GM21528 (cell line): ENCODE data around the gene FBXO39.
"Not testable (repeated sequence)": the region's sequence is repeated elsewhere in the genome, so short reads cannot be mapped to it uniquely, and the experiment has no call there.

Experiments used
- ATAC-seq: cut with Tn5 transposase; IDR thresholded peaks from one replicate; pipeline ENCODE4 v1.9.1; 2021; ENCODE audit warnings: mild to moderate bottlenecking, moderate library complexity; ENCODE audit not compliant: unreplicated experiment, low FRiP score

Gene FBXO39

GRCh38 chr17:6787081-6787693 is 11.2 kb downstream of the FBXO39 start:
- no peak for ATAC-seq

- no peak for ATAC-seq
Measured at GRCh38 chr17:6789146-6789545, 13.1 kb downstream of the FBXO39 start.

GRCh38 chr17:6793748-6794493 is 17.9 kb downstream of the FBXO39 start:
- no peak for ATAC-seq

- no peak for ATAC-seq
Measured at GRCh38 chr17:6796017-6796886, 20.2 kb downstream of the FBXO39 start.

- no peak for ATAC-seq
Measured at GRCh38 chr17:6796887-6797490, 21.0 kb downstream of the FBXO39 start.

GRCh38 chr17:6797718-6798351 is 21.8 kb downstream of the FBXO39 start:
- ATAC-seq, result no peak

GRCh38 chr17:6799738-6800137 is 23.7 kb downstream of the FBXO39 start:
- ATAC-seq, result no peak

GRCh38 chr17:6800422-6801027 is 24.5 kb downstream of the FBXO39 start:
- no peak for ATAC-seq

- ATAC-seq, result no peak
Measured at GRCh38 chr17:6811510-6811909, 35.5 kb downstream of the FBXO39 start.

GRCh38 chr17:6812295-6812694 is 36.3 kb downstream of the FBXO39 start:
- ATAC-seq, result no peak

GRCh38 chr17:6815775-6816174 is 39.8 kb downstream of the FBXO39 start:
- ATAC-seq, result no peak

GRCh38 chr17:6816368-6816767 is 40.4 kb downstream of the FBXO39 start:
- ATAC-seq, result not testable (repeated sequence)

- no peak for ATAC-seq
Measured at GRCh38 chr17:6818938-6819337, 42.9 kb downstream of the FBXO39 start.

GRCh38 chr17:6823011-6823442 is 47.0 kb downstream of the FBXO39 start:
- no peak for ATAC-seq

- no peak for ATAC-seq
Measured at GRCh38 chr17:6830383-6830986, 54.5 kb downstream of the FBXO39 start.

- no peak for ATAC-seq
Measured at GRCh38 chr17:6831661-6832263, 55.7 kb downstream of the FBXO39 start, which contains the start of gene TEKT1. TSS of gene TEKT1 (minus strand) at chr17:6831729. CDS start at chr17:6830376, 1,353 bp downstream.
